ENCODE measurements around the gene OPALIN.
A peak's percentile ranks its signal among the peaks of the same experiment; 100 is the strongest.

OPALIN gene

GRCh38 chr10:96358851-96359540 is at the start of gene OPALIN:
Gene OPALIN (minus strand): TSS chr10:96359002. CDS start chr10:96358896, 106 bp downstream.
- FAIRE-seq (no peak), DNase-seq (ENCODE audit: low spot score) (no peak)

GRCh38 chr10:96408201-96408600 is 49.4 kb upstream of the OPALIN start:
- FAIRE-seq, result no peak
- DNase-seq (ENCODE audit: low spot score), result no peak

- FAIRE-seq (no peak), DNase-seq (ENCODE audit: low spot score) (no peak)
These were observed 48.8 kb upstream of the OPALIN start for GRCh38 chr10:96407560-96408069.

- no peak for FAIRE-seq
These were observed 47.3 kb upstream of the OPALIN start for GRCh38 chr10:96406091-96406490.

GRCh38 chr10:96402417-96403305 is 43.9 kb upstream of the OPALIN start:
- FAIRE-seq (no peak), DNase-seq (ENCODE audit: low spot score) (no peak)

More at GRCh38 chr10:96406091-96406490, 47.3 kb upstream of the OPALIN start:
- no peak for DNase-seq (ENCODE audit: low spot score)

GRCh38 chr10:96401036-96401435 is 42.2 kb upstream of the OPALIN start:
- DNase-seq (ENCODE audit: low spot score) (no peak), FAIRE-seq (no peak)

GRCh38 chr10:96400465-96400864 is 41.7 kb upstream of the OPALIN start:
- no peak for DNase-seq (ENCODE audit: low spot score)
- no peak for FAIRE-seq

GRCh38 chr10:96397902-96398301 is 39.1 kb upstream of the OPALIN start:
- DNase-seq (ENCODE audit: low spot score) (no peak), FAIRE-seq (no peak)

GRCh38 chr10:96395931-96396877 is 37.4 kb upstream of the OPALIN start:
- peak; percentile 79 for DNase-seq (ENCODE audit: low spot score)
- no peak for FAIRE-seq

GRCh38 chr10:96390460-96390864 is 31.7 kb upstream of the OPALIN start:
- FAIRE-seq (no peak), DNase-seq (ENCODE audit: low spot score) (no peak)

GRCh38 chr10:96389785-96390184 is 31.0 kb upstream of the OPALIN start:
- no peak for FAIRE-seq
- no peak for DNase-seq (ENCODE audit: low spot score)

GRCh38 chr10:96387601-96388000 is 28.8 kb upstream of the OPALIN start:
- DNase-seq (ENCODE audit: low spot score), result no peak
- FAIRE-seq, result no peak

GRCh38 chr10:96387161-96387560 is 28.4 kb upstream of the OPALIN start:
- FAIRE-seq (no peak), DNase-seq (ENCODE audit: low spot score) (no peak)

GRCh38 chr10:96384506-96384905 is 25.7 kb upstream of the OPALIN start:
- no peak for FAIRE-seq
- no peak for DNase-seq (ENCODE audit: low spot score)

GRCh38 chr10:96380821-96381220 is 22.0 kb upstream of the OPALIN start:
- no peak for FAIRE-seq
- peak; percentile 52 for DNase-seq (ENCODE audit: low spot score)

GRCh38 chr10:96379758-96380157 is 21.0 kb upstream of the OPALIN start:
- no peak for FAIRE-seq

GRCh38 chr10:96378741-96379140 is 19.9 kb upstream of the OPALIN start:
- DNase-seq (ENCODE audit: low spot score) (no peak), FAIRE-seq (no peak)

More at GRCh38 chr10:96379758-96380157, 21.0 kb upstream of the OPALIN start:
- no peak for DNase-seq (ENCODE audit: low spot score)

GRCh38 chr10:96377816-96378294 is 19.1 kb upstream of the OPALIN start:
- FAIRE-seq (no peak), DNase-seq (ENCODE audit: low spot score) (peak; percentile 18)

GRCh38 chr10:96376483-96376882 is 17.7 kb upstream of the OPALIN start:
- DNase-seq (ENCODE audit: low spot score), result no peak
- FAIRE-seq, result no peak

- DNase-seq (ENCODE audit: low spot score) (peak; percentile 92), FAIRE-seq (peak; percentile 86)
These were observed 16.4 kb upstream of the OPALIN start for GRCh38 chr10:96374985-96375830.
